GDM1 (cell line): ENCODE results near the gene POLG.

Experiments
- DNase-seq: peaks from one replicate; lab custom pipeline; 2025; lab: John Stamatoyannopoulos, UW

Gene POLG

GRCh38 chr15:89334510-89335297 lies at the start of gene POLG:
POLG (minus strand) TSS chr15:89334824; CDS start chr15:89333754, 1,070 bp downstream.
- peak; percentile 98 for DNase-seq

DNA sequence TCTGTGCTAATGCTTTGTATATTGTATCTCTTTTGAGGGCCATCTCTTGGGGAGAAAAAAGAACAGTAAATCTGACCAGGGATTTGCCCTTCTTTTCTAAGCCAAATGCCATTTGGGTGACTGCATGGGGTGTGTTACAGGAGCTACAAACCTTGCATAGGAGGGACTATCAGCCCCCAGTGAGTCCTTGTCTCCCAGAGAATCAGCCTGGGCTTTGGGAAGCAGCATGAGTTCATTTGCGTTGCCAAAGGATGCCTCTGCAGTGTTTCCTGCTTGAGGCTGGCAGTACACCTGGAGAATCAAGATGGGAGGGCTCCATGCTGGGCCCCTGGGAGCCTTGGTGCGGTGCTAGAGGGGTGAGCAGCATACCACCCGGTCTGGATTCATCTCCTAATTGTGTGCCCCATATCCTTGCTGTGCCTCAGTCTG lies 49.6 kb upstream of the POLG start:
- DNase-seq = no peak

GRCh38 chr15:89383365-89384175 lies 48.9 kb upstream of the POLG start:
- no peak for DNase-seq

DNA sequence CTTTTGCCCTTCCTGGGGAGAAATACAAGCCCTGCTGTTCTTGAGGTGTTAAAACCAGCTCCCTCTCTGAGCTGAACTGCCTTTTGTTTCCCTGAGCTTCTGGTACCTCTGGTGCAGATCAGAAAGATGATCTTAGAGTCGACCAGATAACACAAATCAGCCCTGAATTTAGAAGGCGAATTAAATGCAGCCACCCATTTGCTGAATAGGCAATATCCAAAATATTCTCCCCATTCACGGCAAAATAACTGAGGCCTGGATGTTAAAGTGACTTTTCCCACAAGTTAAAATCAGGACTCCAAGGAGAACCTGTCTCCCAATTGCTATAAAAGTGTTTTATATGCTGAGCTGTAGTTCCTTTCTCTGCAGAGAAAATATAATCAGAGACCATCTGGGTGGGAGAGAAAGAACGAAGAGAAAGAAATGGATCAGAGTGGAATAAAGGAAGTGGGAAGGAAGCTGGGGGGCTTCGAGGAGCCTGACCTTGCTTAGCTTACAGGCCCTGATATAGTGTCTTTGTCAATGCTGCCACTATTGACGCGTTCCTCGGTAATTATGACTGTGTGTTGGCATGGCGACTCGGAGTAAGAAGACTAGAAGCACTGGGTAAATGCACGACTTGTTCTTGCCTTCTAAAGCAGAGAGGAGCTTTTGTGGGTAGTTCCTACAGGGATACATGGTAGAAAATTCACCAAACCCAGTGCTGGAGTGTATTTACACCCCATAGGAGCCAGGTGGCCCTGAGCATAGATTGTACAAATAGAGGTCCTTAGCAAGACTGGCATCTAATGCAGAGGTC lies 47.5 kb upstream of the POLG start:
- DNase-seq = no peak

DNA sequence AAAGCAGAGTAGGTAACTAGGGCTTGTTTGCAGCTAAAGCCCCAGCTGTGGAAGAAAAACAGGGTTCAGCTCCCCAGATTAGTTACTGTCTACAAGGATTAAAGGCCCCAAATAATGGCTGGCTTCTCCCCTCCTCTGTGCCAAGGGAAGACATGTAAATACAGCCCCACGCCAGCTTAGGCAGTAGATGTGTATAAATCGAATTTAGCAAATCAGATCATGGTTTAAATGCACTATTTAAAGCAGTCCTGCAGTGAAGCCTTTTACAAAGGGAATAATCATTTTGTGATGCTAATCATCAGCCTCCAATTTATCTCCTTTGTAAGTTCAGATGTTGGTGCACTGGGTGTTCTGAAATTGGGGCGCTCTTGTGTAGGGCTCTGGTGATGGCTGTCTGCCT lies 46.7 kb upstream of the POLG start:
- DNase-seq = no peak

GRCh38 chr15:89379818-89380217 lies 45.2 kb upstream of the POLG start:
- DNase-seq = no peak

GRCh38 chr15:89379251-89379695 lies 44.6 kb upstream of the POLG start:
- DNase-seq = no peak

GRCh38 chr15:89378296-89379151 lies 43.9 kb upstream of the POLG start:
- DNase-seq = no peak

DNA sequence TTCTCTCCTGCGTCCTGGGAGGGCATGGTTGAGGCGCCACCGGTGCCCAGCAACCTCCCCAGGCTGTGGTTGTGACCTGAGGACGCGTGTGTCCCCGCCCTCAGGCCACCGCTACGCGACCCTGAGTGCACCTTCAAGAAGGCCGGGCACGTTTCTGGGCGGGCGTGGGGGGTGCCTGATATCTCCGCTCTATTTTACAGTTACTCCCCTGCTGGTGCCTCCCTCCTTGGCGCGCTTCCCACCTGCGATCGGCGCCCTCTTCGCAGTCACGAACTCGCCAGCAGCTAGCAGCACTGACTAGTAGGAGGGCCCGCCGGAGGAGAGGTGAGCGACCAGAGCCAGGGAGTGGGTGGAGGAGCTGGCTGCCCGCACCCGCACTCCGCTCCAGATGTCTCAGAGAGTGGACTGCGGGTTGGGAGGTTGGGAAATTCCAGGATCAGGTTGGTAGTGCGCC lies 43.2 kb upstream of the POLG start:
- DNase-seq = no peak

GRCh38 chr15:89377024-89377841 lies 42.6 kb upstream of the POLG start:
- DNase-seq = no peak

- no peak for DNase-seq
Observed at GRCh38 chr15:89376388-89376787, 41.8 kb upstream of the POLG start.

- no peak for DNase-seq
Observed at GRCh38 chr15:89375093-89376005, 40.7 kb upstream of the POLG start.

DNA sequence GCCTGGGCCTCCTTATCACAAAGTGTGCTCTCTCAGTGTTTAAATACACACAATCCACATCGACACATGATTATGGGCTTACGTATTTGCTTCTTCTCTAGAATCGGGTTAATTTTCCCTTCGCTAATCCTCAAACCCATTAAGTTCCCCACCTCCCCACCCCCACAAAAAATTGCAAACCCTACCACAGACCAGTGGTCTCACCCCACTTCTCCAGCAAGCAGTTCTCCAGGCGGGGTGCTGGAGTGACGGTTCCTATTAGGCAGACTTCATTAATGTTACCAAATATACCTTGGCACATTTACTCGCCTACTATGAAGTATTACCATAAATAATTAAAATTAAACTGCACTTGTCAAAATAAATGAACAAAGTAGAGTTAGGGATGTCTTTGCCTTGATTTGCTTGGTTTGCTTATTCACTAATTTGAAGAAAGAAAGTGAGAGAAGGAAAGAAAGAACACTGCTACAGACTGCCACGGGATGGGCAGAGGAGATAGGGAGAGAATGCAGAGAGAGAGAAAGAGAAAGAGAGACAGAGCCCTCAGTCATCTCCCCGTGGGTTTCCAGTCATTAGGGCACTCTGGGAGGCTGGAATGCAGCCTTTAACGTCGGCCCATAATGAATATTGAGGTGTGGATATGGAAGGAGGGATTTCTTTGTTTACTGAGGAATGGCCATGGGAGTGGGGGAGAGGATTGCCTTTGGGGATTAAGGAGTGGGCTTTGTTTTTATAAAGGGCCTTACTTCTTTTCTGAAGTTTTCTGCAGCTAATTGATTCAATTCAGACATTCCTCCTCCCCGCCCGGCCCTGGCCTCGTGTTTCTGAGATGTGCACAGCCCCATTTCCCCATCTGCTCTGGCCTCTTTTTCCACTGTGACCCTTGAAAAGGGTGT lies 39.7 kb upstream of the POLG start:
- DNase-seq = no peak

GRCh38 chr15:89372069-89372935 lies 37.7 kb upstream of the POLG start:
- DNase-seq = no peak

GRCh38 chr15:89371228-89372044 lies 36.8 kb upstream of the POLG start:
- DNase-seq = no peak

DNA sequence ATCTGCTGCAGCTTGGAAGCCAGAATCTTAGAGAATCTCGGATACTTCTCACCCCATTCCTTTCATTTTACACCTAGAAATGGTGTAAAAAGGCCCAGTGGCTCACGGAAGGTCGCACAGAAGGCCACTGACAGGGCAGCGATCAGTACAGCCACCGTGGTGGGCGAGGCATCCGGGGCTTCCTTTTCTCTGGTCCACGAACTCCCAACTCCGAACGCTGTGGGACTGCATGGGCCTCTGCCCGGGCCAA lies 36.3 kb upstream of the POLG start:
- DNase-seq = no peak
